ENCODE measurements around the gene DNAH10. TPM values are rescaled to one million over a fixed set of nuclear protein-coding genes. Genes with fewer than 3 reads are reported as not detected.

The DNAH10 gene
- total RNA-seq, 1 experiment from 2014 or later, result 0.17 TPM

DNA sequence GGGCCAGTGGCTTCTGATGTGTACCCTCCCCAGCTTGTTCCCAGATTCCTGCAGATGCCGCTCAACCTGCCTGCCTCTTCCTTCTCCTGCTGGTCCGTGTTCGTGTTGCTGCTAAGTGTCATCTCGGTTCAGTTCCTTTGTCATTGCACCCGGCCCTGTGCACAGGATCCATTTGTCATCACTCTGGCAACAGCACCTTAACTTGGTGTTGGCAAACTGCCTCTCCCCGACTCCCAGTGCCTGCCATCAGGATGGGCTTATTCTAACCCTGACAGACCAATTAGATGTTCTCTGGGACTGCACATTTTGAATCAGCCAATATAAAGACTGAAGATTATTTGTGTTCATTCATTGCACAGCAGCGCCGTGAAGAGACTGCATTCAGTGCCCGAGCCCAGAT lies 137.3 kb downstream of the DNAH10 start:
- no peak overlapping the region for H2AK5ac ChIP-seq (ENCODE audit: insufficient read length, low read length)
- no peak overlapping the region for H2BK20ac ChIP-seq (ENCODE audit: low read depth, low read length, poor library complexity, severe bottlenecking)
- no peaks in the 10 kb centered on the region for H3K9me3 ChIP-seq (ENCODE audit: control insufficient read depth, low read depth, low read length)
- H3K18ac ChIP-seq (ENCODE audit: insufficient read length, low read depth, low read length), result no peak overlapping the region
- no peak overlapping the region for H4K5ac ChIP-seq (ENCODE audit: insufficient read length, low read depth, low read length)
- no peaks in the 10 kb centered on the region for H3K4me1 ChIP-seq (ENCODE audit: insufficient read depth, low read length)
- Mint-ChIP-seq H3K4me3 (no peak overlapping the region), H3K9me3 (peaks cover 2 to 11% of the 10 kb centered on the region in 2 experiments; a peak in 3 of 5 replicates), H3K27ac (peak overlapping the region in 1 of 3 experiments; percentile 32; a peak in 1 of 7 replicates), H3K27me3 (ENCODE audit: low read depth) (peaks cover 86% of the 10 kb centered on the region), H3K4me1 (peaks cover 7 to 10% of the 10 kb centered on the region in 2 experiments), H3K36me3 (ENCODE audit: insufficient read depth in 1 of 3, low read depth in 3 of 3) (peaks cover 0 to 10% (median 2%) of the 10 kb centered on the region in 3 experiments; a peak in 4 of 7 replicates)
- TF ChIP-seq, protein P1, sequence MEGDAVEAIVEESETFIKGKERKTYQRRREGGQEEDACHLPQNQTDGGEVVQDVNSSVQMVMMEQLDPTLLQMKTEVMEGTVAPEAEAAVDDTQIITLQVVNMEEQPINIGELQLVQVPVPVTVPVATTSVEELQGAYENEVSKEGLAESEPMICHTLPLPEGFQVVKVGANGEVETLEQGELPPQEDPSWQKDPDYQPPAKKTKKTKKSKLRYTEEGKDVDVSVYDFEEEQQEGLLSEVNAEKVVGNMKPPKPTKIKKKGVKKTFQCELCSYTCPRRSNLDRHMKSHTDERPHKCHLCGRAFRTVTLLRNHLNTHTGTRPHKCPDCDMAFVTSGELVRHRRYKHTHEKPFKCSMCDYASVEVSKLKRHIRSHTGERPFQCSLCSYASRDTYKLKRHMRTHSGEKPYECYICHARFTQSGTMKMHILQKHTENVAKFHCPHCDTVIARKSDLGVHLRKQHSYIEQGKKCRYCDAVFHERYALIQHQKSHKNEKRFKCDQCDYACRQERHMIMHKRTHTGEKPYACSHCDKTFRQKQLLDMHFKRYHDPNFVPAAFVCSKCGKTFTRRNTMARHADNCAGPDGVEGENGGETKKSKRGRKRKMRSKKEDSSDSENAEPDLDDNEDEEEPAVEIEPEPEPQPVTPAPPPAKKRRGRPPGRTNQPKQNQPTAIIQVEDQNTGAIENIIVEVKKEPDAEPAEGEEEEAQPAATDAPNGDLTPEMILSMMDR (conservative IDR thresholded peaks at IDR 0.05), result no peak
- no peak overlapping the region for H3K4me2 ChIP-seq (ENCODE audit: insufficient read depth, insufficient read length, low read length)
- H2BK12ac ChIP-seq (ENCODE audit: insufficient read length, low read depth, low read length), result no peak overlapping the region
- no peak overlapping the region for H2AFZ ChIP-seq (ENCODE audit: low read length)
- H4K91ac ChIP-seq (ENCODE audit: insufficient read length, low read depth, low read length), result no peak overlapping the region
- no peak overlapping the region for H3K23ac ChIP-seq (ENCODE audit: insufficient read length, low read depth, low read length)
- H3K79me2 ChIP-seq (ENCODE audit: insufficient read depth, low read length), result no peaks in the 10 kb centered on the region
- DNase-seq, result no peak
- H3K56ac ChIP-seq (ENCODE audit: insufficient read length, low read depth, low read length), result no peak overlapping the region
- H2BK15ac ChIP-seq (ENCODE audit: low read depth, low read length), result no peak overlapping the region
- H3K79me1 ChIP-seq (ENCODE audit: insufficient read depth, low read depth, low read length, poor library complexity, severe bottlenecking), result no peaks in the 10 kb centered on the region
- H2BK120ac ChIP-seq (ENCODE audit: low read depth, low read length, poor library complexity, severe bottlenecking), result no peak overlapping the region
- no peak overlapping the region for H3K27ac ChIP-seq (ENCODE audit: insufficient read length, low read depth, low read length)
- no peak overlapping the region for H3K9ac ChIP-seq (ENCODE audit: extremely low read depth, insufficient read length, low read length)
- H3K4ac ChIP-seq (ENCODE audit: low read depth, low read length), result no peak overlapping the region
- H3K14ac ChIP-seq (ENCODE audit: insufficient read depth, low read length), result no peak overlapping the region
- H2BK5ac ChIP-seq (ENCODE audit: insufficient read length, low read length), result no peak overlapping the region
- H3T11ph ChIP-seq (ENCODE audit: low read length), result no peak overlapping the region
- no peaks in the 10 kb centered on the region for H3K23me2 ChIP-seq (ENCODE audit: insufficient read length, low read depth, low read length, poor library complexity, severe bottlenecking)
- H4K8ac ChIP-seq (replicated peaks; ENCODE audit: insufficient read length, low read depth, low read length), result no peak overlapping the region
- H3K27me3 ChIP-seq (ENCODE audit: insufficient read depth, low read length), result no peaks in the 10 kb centered on the region
- no peaks in the 10 kb centered on the region for H4K20me1 ChIP-seq (ENCODE audit: control insufficient read depth, insufficient read depth, insufficient read length)
- no CpG with 5 or more reads among the region's 9 CpGs for WGBS (ENCODE audit: extremely low coverage, insufficient read length, low lambda C conversion rate)

Measured in H9 (cell line).